A673 (cell line): Measurements from ENCODE around the gene ANKLE2.

Experiments
- CTCF ChIP-seq: fragments of 300-800, 200-600 bp; sonication (generic); conservative IDR thresholded peaks from 2 replicates; pipeline ENCODE4 v1.5.1; 2017; ENCODE audit warnings: low read depth, mild to moderate bottlenecking, antibody characterized with exemption, low read length, moderate library complexity, mixed read lengths
- EZH2 ChIP-seq: fragments of 200-600 bp; sonication (generic); IDR thresholded peaks from 2 replicates; pipeline ENCODE4 v1.6.1; 2017; ENCODE audit warnings: borderline replicate concordance, low read depth, mild to moderate bottlenecking, mixed read lengths, antibody characterized with exemption, low read length; ENCODE audit not compliant: poor library complexity, severe bottlenecking

GRCh38 chr12:132727091-132727794, 34.4 kb downstream of the ANKLE2 start:
- no peak for TF ChIP-seq CTCF
- no peak for TF ChIP-seq EZH2
